HG02642 (cell line): Measurements from ENCODE around the gene MOCOS.

ENCODE experiments used
- ATAC-seq: cut with Tn5 transposase; IDR thresholded peaks from one replicate; pipeline ENCODE4 v1.9.1; 2021; ENCODE audit warnings: mild to moderate bottlenecking; ENCODE audit not compliant: unreplicated experiment, poor library complexity

Gene MOCOS

GRCh38 chr18:36297417-36298125 lies 110.3 kb downstream of the MOCOS start, which contains the start of gene FHOD3:
FHOD3 (plus strand) TSS chr18:36297713; CDS start chr18:36297836, 123 bp downstream.
- ATAC-seq = peak; percentile 69

DNA sequence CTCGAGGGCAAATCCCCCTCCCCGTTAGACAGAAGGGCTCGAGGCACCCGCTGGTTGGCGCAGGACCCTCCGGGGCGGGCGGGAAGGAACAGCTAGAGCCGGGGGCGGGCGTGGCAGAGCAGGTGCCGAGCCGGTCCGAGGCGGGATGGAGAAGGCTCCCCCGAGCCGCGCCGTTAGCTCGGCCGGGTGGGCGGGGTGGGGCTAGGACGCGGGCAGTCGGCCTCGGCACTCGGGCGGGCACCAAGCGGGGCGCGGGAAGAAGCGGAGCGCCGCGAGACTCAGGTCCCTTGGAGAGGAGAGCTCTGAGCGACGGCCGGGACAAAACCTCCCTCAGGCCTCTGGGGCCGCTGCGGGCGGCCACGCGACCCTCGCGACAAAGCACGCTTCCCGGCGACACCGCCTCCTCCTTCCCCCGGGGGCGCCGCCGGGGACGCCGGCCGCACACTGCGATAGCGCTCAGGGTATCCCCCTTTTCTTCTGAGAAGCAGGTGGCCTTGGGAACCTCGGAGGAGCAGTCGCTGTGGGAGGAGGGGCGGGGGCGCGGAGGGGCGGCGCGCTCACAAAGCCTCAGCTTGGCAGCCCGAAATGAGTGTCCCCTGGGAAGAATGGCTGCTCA lies 110.9 kb downstream of the MOCOS start:
- peak; percentile 25 for ATAC-seq

- ATAC-seq = no peak
These were observed 111.7 kb downstream of the MOCOS start for GRCh38 chr18:36299015-36299414.

DNA sequence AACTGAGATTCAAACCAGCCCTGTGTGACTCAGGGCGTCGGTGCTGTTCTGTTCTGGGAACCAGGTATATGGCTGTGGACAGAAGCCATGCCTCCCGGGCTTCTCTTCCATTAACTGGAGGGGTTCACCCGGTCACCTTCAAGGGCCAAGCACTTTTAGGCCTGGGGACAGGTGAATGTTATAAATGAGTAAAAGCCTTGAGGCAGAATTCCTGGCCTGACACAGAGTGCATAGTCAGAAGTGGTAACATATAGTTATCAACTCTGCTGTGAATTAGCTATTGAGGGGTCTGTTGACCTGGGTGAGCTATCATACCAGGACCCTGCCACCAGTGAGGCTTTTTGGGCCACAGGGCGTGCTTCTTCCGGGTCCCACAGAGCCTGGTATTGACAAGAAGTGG lies 112.9 kb downstream of the MOCOS start:
- no peak for ATAC-seq

- ATAC-seq = no peak
These were observed 114.6 kb downstream of the MOCOS start for GRCh38 chr18:36301884-36302283.

DNA sequence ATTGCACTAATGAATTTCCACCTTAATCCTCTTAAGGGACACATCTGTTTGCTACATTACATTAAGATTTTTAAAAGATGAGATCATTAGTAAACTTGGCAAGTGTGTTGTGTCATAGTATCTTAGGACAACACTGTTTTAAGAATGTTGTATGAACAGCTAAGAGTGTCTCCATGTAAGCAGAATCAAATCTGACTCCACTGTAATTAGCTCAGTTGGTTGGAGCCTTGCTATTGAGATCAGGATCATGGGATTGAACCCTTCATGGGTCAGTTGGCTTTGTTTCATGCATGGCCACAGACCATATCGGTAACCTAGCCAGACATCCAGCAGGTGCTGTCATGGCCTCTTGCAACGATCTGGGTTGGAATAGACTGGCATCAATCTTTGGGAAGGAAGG lies 115.4 kb downstream of the MOCOS start:
- ATAC-seq = no peak

DNA sequence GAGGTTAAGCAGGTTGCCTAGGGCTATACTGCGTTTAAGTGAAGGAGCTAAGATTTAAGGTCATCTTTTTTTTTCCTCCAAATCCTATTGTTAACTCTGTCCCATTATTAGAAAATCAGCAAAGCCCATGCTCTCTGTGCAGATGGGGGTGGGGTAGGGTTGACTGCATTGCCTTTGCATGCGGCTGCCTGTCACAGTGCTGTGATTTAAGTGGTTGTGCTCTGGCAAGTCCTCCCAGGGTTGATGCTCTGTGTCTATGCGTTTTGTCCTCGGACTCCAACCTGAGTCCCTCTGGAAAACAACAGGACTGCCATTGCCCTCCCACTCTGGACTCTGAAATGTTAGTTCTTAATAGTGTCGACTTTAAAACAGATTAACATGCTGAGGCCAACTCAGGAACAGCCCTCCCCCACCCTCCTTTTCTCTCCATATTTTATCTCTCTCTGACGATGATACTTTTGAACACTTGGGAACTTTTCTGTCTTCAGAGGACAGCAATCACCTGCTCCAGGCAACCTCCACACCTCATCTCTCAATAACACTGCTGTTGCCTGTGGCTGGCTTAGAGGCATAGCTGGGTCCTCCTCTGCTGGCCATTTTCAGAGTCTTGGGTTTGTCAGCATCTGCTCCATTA lies 116.0 kb downstream of the MOCOS start:
- ATAC-seq = no peak

- no peak for ATAC-seq
These were observed 117.4 kb downstream of the MOCOS start for GRCh38 chr18:36304723-36305122.

DNA sequence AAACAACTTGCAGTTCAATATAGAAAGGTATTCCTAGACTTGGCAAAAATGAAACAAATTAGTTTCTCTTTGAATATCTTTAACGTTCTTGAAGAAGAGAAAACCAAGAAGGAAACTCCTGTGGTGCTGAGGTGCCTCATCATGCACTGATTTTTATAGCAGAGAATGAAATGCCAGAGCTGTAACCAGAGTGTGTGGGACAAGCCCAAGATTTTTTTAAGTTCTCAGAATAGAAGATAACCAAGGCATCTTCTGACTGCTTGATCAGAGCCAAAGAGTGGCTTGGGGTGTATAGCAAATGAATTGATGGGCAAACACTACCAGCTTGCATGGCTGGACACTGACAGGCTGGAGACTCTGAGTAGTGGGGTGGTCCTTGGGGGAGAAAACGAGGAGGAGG lies 118.1 kb downstream of the MOCOS start:
- ATAC-seq = no peak

- no peak for ATAC-seq
These were observed 120.2 kb downstream of the MOCOS start for GRCh38 chr18:36307513-36307912.

DNA sequence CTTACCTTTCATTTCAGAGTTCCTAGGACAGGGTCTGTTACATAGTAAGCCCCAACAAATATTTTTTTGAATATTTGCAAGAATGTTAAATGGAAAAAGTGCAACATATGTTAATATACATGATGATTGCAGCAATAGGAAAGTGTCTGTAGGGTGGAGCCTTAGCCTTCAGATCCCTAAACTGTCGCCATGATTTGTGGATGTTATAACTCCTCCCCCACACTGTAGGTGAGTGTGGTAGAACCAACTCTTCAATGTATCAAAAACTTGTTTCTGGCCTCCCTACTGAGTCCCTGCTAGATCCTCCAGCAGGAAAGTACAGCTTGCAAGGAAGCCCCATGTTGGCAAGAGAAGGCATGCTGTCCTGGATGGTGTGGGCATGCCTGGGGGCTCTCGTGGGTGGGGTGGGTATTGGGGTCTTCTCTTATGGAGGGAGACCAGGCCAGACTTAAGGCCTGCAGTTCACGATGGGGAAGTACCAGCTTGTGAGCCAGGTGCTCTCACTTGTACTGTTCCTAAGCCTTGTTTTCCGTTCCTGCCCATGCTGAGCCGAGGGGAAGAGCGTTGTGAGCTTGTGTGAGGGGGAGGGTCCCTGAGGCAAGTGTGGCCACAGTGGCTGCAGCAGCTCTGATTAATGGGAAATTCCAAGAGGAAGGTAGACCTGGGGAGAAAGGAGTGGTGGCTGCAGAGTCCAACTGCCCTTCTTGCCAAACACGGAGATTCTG lies 121.6 kb downstream of the MOCOS start:
- no peak for ATAC-seq

- ATAC-seq = no peak
These were observed 122.4 kb downstream of the MOCOS start for GRCh38 chr18:36309436-36310391.

- no peak for ATAC-seq
These were observed 123.8 kb downstream of the MOCOS start for GRCh38 chr18:36311026-36311570.

DNA sequence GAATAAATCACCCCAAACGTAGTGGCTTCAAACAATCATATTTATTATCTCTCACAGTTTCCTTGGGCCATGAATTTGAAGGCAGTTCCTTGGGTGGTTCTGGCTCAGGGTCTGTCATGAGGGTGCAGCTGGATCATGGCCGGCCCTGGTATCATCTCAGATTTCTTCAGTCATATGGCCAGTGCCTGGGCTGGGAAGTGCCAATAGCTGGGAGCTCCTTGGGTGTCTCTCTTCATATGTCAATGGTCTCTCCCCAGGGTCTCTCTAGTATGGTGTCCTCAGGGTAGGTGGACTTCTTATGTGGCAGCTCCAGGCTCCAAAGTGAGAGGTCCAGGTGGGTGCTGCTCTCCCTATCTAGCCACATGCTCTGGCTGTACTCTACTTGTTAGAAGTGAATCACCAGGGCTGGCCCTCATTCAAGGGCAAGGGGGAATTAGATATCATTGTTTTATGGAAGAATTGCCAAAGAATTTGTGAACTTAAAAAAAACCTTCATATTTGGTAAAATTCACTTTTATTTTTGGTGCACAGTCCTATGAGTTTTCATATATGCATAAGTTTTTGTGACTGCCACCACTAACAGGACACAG lies 125.6 kb downstream of the MOCOS start:
- no peak for ATAC-seq

GRCh38 chr18:36314098-36314497 lies 126.8 kb downstream of the MOCOS start:
- no peak for ATAC-seq

- ATAC-seq = no peak
These were observed 127.5 kb downstream of the MOCOS start for GRCh38 chr18:36314754-36315153.

DNA sequence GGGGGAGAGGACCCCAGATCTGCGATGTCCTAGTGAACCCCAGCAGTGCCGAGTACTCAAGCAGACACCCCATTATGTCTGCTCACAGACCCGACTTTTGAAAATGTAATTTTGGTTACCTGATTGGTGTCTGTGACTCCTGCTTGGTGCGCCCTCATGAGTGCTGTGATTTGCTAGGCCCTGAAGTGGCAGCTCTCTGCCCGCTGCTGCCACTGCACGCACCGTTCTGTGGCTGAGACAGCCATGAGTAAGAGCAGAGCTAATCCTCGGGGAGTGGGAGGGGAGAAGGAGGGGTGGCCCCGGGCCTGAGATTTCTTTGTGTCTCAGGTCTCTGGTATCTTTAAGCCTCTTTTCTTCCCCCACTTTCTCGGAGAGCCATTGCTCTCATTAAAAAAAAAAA lies 128.4 kb downstream of the MOCOS start:
- ATAC-seq = no peak

DNA sequence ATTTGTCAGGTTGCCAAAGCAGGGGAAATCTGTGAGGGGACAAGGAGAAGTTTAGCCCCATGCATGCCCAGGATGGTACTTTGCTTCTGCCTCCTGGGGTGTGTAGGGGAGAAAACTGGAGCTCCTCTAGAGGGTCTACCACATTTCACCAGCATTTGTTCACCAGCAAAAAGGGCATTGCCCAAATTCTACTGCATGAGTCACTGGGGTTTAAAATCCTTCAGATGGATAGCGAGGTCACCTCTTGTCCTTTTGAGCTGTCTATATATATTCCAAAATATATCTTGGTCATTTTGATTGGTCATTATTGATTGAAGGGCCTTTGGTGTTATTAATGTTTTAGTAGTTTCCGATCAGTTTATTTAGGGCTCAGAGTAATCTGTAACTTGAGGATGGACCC lies 128.9 kb downstream of the MOCOS start:
- ATAC-seq = no peak
